HG03469 (cell line): ENCODE results near the gene NR3C2.
"Not testable (repeated sequence)": the region's sequence is repeated elsewhere in the genome, so short reads cannot be mapped to it uniquely, and the experiment has no call there.

Experiments
- ATAC-seq: cut with Tn5 transposase; IDR thresholded peaks from one replicate; pipeline ENCODE4 v1.9.1; 2021; ENCODE audit warnings: mild to moderate bottlenecking, moderate library complexity, moderate number of reproducible peaks; ENCODE audit not compliant: unreplicated experiment

Gene NR3C2

DNA sequence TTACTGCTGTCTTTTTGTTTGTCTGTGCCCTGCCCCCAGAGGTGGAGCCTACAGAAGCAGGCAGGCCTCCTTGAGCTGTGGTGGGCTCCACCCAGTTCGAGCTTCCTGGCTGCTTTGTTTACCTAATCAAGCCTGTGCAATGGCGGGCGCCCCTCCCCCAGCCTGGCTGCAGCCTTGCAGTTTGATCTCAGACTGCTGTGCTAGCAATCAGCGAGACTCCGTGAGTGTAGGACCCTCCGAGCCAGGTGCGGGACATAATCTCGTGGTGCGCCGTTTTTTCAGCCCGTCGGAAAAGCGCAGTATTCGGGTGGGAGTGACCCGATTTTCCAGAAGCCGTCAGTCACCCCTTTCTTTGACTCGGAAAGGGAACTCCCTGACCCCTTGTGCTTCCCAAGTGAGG lies 118.9 kb downstream of the NR3C2 start:
- not testable (repeated sequence) for ATAC-seq

- ATAC-seq, result no peak
Measured at GRCh38 chr4:148315049-148315448, 127.2 kb downstream of the NR3C2 start.

DNA sequence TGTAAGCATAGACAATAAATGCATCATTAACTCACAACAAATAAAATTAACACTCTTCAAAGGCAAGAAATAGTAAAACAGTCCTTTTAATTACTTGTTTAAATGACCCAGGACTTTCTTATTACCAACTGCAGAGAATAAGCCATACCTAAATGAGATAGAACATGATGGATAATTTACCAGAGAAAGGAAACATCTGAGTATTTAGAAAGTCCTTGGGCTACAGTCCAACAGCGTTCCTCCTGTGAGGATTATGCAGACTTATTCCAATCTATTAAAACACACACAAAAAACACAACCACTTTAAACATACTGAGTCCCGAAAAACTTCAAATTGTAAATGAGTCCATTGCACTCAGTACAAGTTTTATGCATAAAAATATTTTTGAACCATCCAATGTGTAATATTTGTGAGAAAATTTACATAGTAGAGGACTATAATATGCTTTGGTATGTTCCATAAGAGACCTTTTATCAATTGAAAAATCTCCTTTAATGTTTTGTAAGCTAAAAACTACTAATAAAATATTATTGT lies 129.2 kb downstream of the NR3C2 start:
- no peak for ATAC-seq

- no peak for ATAC-seq
Measured at GRCh38 chr4:148311526-148311925, 130.7 kb downstream of the NR3C2 start.

DNA sequence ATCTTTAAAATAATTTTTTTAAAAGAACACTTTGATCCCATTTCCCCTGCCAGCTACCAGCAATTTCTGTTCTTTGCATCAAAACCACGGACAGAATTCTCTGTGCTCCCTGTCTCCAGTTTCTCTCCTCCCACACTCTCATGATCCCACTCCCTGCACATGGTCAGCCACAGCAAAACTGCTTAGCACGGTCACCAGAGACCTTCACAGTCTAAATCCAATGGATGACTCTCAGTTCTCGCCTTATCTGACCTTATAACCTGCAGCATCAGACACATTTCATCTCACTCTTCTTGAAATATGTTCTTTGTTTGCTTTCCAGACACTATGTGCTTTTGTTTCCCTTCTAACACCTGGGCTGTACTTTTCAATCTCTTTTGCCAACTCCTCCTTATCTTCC lies 131.5 kb downstream of the NR3C2 start:
- no peak for ATAC-seq

DNA sequence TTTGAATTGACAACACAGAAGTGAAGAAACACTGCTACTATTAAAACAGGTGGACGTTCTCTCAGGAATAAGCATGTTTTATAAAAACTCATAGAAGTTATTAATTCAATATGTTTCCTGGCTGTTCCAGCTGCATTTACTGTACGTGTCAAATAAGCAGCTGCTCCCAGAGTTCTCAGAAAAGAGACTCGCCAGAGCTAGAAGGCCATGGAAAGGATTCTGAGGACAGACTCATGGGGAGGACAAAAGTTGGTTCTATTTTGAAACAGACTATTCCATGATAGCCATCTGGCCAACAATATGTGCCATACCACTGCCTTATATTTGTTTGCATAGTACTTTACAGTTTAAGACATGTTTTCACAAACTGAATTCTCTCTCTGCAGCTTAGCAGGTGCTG lies 136.5 kb downstream of the NR3C2 start:
- ATAC-seq, result no peak

DNA sequence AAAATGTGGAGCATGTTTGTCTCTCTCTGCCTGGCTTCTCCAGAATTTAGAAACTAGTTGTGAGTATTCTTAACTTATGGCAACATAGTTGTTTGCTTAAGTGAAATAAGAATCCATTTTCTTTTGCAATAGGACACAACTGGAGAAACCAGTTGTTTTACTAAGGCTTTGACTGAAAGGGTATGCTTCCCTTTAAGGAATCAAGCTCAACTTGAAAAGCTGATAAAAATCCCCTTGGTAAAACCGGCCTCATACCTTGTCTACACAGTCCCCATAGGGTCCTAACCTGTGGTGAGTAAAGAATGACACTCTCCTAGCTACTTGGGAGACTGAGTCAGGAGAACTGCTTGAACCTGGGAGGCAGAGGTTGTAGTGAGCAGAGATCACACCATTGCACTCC lies 139.8 kb downstream of the NR3C2 start:
- no peak for ATAC-seq

DNA sequence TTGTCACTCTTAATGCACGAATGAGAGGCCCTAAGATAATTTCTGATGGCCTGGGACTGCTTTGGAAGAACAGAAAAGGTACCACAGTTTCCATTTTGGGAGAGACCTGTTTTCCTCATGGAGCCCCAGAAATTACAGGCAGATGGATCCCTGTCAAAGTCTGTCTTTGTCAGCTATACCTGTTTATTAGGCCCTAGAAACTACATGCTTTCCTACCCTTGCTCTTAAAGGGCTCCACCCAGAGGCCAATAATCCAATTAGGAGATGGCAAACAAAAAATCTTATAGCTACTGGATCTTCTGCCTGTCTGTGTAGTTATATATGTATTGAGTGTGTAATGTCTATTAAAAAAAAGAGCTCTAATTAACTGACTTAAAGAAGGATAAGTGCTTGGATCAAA lies 141.3 kb downstream of the NR3C2 start:
- ATAC-seq, result no peak

DNA sequence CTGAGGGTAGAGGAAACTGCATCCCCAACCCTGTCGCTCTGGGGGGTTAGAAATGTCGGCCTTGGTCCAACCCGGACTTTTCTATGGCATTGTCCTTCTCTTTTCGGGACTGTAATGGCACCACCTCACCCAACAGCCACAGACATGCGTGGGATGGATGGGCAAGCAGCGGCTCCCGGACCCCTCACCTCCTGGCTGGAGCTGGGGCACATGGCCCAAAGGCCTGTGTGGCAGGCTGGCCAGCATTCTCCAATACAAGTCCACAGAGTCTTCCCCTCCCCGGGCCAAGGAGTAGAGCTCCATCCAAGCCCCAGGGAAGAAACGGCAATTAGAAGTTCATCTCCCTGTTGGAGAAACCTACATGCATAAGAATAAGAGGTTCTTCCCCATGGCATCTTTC lies 142.9 kb downstream of the NR3C2 start:
- ATAC-seq, result no peak

- no peak for ATAC-seq
Measured at GRCh38 chr4:148296498-148296897, 145.7 kb downstream of the NR3C2 start.

- no peak for ATAC-seq
Measured at GRCh38 chr4:148295642-148296041, 146.6 kb downstream of the NR3C2 start.

GRCh38 chr4:148293571-148293970 lies 148.6 kb downstream of the NR3C2 start:
- no peak for ATAC-seq

DNA sequence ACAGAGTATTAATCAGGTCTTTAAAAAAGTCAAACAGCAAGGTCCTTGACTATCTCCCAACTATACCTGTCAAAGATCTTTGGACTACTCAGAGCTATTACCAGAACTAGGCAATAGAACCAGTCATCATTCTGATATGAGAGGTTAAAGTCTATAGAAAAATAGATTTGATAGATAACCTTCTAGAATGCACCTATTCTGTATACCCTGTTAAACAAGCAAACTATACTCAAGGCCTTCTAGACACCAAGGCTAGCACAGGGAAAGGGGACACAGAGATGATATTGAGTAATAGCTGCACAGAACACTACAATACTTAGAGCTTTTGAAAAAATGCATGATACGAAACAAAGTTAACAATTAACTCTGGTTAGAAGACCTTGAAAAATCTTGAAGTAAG lies 149.5 kb downstream of the NR3C2 start:
- no peak for ATAC-seq

DNA sequence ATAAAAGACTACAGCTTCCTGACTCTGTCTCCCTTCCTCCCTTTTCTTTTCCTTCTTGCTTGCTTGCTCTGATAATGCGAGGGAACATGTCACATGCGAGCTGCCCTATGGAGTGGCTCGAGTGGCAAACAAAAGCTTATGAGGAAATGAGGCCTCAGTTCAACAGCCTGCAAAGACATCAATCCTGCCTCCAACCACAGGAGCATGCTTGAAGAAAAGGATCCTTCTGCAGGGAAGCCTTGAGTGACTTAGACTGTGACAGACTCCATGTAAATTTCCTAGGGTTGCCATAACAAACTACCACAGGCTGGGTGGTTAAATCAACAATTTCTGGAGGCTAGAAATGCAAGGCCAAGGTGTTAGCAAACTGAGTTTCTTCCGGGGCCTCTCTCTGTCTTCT lies 152.5 kb downstream of the NR3C2 start:
- no peak for ATAC-seq

DNA sequence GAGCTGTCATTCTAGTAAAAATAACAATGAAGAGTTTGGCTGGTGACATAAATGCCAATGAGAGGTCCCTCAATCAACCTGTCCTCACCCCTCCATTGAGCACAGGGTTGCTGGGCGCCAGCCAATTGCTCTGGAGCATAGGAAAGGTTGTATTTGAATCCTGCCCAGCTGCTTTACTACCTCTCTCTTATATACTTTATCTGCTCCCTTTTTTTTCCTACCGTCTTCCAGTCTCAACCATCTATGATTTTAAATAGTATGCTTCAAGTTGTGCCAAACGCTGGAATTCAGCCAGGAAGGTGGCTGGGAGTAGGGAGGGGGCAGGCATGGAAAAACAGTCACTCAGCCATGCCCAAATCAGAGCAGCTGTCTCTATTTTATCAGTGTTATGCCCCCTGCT lies 153.8 kb downstream of the NR3C2 start:
- no peak for ATAC-seq

DNA sequence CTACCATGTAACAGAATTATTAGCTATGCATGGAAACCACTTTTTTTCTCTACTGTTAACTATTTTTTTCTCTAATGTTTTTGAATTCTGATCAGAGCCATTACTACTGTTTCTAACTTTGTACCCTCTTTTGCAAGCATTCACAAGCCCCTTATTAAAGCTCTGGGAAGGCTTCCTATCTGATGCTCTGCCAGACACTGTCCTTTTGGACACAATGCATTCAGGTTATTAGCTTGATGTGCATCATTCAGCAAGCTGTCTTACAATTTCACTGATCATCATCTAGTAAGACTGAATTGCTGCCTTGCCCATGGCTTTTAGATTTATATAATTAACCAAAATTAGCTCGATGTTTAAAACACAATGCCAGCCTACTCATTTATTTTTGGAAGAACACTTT lies 155.1 kb downstream of the NR3C2 start:
- ATAC-seq, result no peak

GRCh38 chr4:148286012-148286411 lies 156.2 kb downstream of the NR3C2 start:
- ATAC-seq, result no peak

GRCh38 chr4:148283665-148284064 lies 158.5 kb downstream of the NR3C2 start:
- ATAC-seq, result no peak

GRCh38 chr4:148278310-148278709 lies 163.9 kb downstream of the NR3C2 start:
- no peak for ATAC-seq

DNA sequence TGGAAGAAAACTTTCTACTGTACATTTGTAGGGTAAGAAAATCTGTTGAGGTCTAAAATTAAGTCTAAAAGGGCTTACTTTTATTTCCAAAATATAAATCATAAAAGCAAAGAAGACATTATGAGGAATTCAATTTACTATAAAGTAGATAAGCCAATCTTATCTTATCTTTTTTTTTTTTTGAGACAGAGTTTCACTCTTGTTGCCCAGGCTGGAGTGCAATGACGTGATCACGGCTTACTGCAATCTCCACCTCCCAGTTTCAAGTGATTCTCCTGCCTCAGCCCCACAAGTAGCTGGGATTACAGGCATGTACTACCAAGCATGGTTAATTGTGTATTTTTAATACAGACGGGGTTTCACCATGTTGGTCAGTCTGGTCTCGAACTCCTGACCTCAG lies 166.9 kb downstream of the NR3C2 start:
- no peak for ATAC-seq

- no peak for ATAC-seq
Measured at GRCh38 chr4:148273501-148273986, 168.7 kb downstream of the NR3C2 start.

GRCh38 chr4:148271166-148271565 lies 171.0 kb downstream of the NR3C2 start:
- ATAC-seq, result no peak

GRCh38 chr4:148270630-148271029 lies 171.6 kb downstream of the NR3C2 start:
- ATAC-seq, result no peak
